ENCODE results near the gene ZP3.
"Not testable (repeated sequence)": the region's sequence is repeated elsewhere in the genome, so short reads cannot be mapped to it uniquely, and the experiment has no call there.

The ZP3 gene

GRCh38 chr7:76485822-76486610, 61.3 kb downstream of the ZP3 start:
- DNase-seq = not testable (repeated sequence)

- DNase-seq = not testable (repeated sequence)
Measured at GRCh38 chr7:76486618-76487017, 61.9 kb downstream of the ZP3 start.

- not testable (repeated sequence) for DNase-seq
Measured at GRCh38 chr7:76487969-76488368, 63.2 kb downstream of the ZP3 start.

Data from fibroblast of skin of back (primary cell).